Measurements from ENCODE around the gene PTGDS. TPM values are rescaled to one million over a fixed set of nuclear protein-coding genes. Genes with fewer than 3 reads are reported as not detected.
A peak's percentile ranks its signal among the peaks of the same experiment; 100 is the strongest.
"Not testable (repeated sequence)": the region's sequence is repeated elsewhere in the genome, so short reads cannot be mapped to it uniquely, and the experiment has no call there.

The PTGDS gene
- total RNA-seq, 1 donor from 2014 or later = 0.17 TPM

- DNase-seq = no peak
These were observed 15.6 kb downstream of the PTGDS start for GRCh38 chr9:136992819-136993369.

DNA sequence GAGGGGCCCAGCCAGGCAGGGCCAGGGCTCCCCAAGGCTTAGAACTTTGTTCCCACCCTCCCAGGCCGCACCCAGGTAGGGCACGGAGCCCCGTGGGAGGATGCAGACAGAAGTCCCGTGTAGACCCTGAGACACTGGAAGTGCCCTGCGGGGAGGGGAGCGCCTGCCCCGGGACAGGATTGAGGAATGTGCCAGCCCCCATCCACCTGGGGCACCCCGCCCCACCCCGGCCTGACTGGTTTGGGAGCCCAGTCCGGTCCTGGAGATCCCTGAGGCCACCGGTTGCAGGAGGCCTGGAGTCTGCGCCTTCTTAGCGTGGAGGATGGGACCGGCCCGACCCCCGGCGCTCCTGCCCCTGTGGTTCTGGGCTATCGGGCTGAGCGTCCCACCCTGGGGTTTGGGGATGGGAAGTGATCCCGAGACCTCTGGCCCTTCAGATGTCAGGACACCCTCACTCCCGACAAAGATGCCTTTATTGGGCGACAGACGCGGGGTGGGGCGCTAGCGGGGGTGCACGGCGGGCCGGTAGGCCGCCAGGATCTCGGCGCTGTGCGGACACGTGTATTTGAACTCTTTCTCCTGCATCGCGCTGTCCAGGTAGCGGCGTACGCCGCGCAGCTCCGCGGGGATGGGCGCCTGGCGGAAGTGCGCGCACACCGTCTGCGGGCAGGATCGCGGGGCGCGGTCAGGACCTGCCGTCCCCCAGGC lies 17.0 kb downstream of the PTGDS start:
- no peak for DNase-seq

DNA sequence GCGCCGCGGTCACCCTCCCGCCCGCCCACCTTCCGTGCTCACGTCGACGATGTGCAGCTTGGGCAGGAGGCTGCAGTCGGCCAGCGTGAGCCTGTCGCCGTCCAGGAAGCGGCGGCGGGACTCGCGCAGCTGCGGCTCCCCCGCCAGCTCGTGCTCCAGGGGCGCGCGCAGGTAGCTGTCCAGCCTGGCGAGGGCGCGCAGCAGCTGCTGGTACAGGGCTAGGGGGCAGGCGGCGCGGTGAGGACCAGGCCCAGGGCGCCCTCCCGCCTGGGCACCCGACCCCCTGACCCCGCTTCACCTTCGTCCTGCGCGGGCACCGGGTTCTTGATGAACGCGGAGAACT lies 17.6 kb downstream of the PTGDS start:
- peak; percentile 30 for DNase-seq

- no peak for DNase-seq
These were observed 18.1 kb downstream of the PTGDS start for GRCh38 chr9:136995362-136995761.

- no peak for DNase-seq
These were observed 18.5 kb downstream of the PTGDS start for GRCh38 chr9:136995772-136996311.

DNA sequence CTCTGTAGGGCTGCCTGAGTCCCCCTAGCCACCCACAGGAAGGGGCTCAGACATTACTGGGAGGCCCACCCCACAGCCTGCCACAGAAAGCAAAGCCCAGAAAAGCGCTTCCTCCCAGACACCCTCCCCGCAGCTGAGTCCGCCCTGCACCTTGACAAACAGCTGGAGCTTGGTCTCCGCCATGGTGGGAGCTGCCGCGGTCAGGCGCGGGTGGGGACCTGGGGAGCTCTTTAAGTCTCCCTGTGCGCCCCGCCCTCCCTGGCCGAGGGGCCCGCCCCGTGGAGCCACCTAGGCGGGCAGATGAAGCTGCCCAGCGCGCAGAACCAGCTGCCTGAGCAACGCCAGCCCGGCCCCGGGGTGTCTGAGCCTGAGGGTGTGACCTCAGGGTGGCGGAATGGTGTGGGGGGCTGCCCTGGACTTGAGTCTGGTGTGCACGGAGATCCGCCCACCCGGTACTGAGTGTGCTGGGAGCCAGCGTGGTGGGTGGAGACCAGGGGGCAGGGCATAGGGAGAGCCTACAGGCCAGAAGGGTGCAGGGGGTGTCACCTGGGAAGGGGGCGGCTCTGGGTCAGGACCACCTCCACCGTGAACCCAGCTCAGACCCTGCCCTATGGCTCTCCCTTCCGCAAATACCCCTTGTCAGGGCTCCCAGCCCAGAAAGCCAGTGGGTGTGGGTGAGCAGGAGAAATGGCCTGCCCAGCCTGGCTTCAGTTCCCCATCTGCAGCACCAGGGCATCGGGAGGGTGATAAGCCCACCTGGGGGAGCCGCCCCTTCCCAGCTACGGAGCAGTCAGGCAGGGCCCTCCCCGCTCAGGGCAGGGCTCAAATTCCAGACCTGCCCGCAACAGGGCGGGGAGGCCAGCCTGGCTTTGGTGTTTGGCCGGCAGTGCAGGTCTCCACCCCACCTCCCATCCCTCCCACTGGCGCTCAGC lies 19.3 kb downstream of the PTGDS start, which contains the start of gene CLIC3:
TSS of gene CLIC3 (minus strand) at position 208 of the 932 bp plus-strand sequence. CDS start at position 183, 25 bp downstream.
- DNase-seq = no peak

DNA sequence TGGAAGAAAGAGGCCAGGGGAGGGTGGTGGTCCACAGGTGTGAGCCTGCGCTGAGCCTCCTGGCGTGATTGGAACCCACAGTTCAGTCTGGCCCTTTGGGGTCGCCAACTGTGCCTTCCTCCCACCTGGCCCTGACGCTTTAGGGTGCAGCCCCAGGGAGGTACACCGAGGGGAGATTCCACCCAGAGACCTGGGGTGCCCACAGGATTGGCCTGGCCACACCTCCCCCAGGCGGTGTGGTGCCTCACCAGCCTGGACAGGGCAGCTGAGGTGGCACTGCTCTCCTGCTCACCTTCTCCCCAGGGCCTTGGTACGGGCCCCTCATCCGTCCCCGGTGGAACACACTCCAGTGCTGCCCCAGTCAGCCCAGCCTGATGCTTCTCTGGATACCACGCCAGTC lies 20.1 kb downstream of the PTGDS start:
- DNase-seq = no peak

DNA sequence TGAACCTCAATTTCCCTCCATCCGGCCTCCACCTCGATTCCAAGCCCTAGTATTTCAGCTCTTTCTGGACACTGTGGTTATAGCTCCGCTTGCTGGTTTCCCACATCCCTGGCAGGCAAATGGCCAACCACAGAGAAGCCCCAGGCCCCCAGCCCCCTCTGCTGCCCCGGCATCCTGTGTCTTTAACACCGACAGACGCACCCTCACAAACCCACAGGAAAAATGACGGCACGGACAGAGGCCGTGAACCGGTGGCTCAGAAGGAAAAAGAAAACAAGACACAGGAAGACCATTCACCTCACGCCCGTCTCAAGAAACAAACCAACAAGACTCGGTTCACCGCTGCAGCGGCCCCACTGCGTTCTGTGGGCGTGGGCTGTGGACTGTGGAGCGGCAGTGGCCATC lies 20.5 kb downstream of the PTGDS start:
- DNase-seq = peak; percentile 64

GRCh38 chr9:137000177-137000930 lies 23.1 kb downstream of the PTGDS start:
- no peak for DNase-seq

- no peak for DNase-seq
These were observed 24.7 kb downstream of the PTGDS start for GRCh38 chr9:137001857-137002645.

- no peak for DNase-seq
These were observed 25.3 kb downstream of the PTGDS start for GRCh38 chr9:137002646-137003041.

- DNase-seq = not testable (repeated sequence)
These were observed 27.0 kb downstream of the PTGDS start for GRCh38 chr9:137004285-137004684.

DNA sequence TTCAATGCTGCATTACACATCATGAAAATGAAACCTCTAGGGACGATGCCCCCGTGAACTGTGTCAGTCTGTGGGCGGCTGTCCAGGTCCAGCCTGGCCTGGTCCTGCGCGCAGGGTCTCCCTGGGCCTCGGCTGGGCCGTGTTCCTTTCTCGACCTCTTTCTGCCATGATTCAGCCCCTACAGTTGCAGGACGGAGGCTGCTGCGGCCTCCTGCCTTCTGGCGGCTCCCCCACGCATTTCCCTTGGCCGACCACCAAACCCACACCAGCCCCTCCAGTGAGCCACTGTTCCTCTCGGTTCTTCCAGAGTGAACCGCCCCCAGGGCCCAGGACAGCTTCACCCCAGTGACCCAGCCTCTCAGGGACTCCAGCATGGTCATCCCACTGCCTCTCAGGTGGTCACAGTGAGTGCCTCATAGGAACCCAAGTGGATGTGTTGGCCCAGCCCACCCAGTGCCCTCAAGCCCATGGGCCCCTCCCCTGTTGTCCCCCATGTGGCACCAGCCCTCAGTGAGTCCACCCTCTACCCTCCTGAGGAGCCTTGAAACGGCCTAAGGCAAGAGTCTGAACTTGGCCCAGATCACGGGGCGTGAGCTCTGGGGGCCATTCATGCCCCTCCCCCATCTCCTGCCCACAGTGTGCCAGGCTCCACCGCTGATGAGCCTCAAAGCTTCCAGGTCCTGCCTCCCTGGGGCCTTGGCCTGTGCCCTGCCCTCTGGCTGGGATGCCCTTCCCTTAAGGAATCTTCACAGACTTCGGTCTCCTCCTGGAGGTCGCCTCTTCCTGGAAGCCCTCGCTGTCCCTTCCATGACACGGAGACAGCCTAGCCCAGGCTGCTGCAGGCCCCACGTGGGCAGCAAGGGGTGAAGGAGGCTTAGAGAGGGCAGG lies 29.1 kb downstream of the PTGDS start:
- DNase-seq = no peak

DNA sequence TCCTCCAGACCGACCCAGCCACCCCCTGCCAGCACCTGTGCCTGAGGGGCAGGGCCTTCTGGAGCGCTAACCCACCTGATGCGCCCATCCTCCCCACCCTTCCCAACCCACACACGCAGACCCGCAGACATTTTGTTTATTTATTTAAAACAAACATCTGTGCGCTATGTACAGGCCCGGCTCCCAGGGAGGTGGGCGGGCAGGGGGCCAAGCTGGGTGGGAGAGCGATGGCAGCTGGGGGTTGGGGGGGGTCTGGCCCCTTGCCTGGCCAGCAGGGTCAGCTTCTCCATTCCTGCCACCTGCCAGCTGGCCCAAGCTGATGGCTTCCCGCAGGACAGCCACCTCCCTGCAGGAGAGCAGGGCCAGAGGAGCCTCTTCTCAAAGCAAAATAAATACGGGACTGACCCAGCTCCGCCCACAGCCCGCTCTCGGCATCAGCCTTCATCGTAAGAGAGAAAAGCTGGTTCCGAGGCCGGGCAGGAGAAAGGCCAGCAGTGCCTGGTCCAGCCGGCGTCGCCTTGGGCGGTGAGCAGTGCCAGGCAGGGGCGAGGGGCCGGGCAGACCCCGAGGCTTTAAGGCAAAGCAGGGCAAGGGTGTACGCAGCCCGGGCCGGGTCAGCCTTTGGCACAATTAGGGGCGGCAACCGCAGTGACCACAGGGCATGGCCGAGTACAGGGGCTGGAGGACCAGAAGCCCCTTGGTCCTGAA lies 30.0 kb downstream of the PTGDS start:
- DNase-seq = no peak

- no peak for DNase-seq
These were observed 30.5 kb downstream of the PTGDS start for GRCh38 chr9:137007816-137008270.

GRCh38 chr9:137008312-137008711 lies 31.0 kb downstream of the PTGDS start:
- no peak for DNase-seq

DNA sequence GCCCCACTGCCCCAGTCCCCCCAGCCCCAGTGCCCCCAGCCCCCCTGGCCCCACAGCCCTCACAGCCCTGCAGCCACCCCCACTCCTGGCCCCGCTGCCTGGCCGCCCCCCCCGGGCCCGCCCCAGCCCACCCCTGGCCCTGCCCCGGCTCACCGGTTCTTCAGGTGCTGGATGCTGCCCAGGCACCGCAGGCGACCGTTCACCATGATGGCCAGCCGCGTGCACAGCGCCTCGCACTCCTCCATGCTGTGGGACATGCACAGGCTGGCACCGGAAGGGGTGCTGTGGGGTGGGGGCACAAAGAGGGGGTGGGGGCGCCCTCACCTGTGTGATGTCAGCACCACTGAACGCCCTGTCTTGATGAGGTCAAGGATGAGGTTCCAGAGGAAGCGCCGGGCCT lies 31.9 kb downstream of the PTGDS start:
- no peak for DNase-seq

- DNase-seq = no peak
These were observed 32.8 kb downstream of the PTGDS start for GRCh38 chr9:137009938-137010732.

DNA sequence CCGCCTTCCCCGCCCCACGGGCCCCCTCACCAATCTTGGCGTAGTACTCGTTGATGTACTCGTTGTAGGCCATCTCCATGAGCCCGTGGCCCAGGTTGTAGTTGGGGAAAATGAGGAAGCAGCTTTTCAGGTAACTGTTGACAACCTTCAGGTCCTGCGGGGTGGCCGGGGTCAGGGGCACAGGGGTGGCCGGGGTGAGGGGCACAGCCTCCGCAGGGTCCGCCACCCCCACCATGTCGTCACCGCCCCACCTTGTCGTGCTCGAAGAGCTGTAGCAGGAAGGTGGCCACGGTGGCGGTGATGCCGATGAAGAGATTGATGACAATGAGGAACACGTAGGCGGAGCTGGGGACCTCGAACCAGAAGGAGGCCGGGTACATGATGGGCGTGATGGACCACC lies 33.9 kb downstream of the PTGDS start:
- DNase-seq = no peak
